Ascending aorta (tissue), 2 donors: ENCODE data around the gene ANKRD24. TPM values are rescaled to one million over a fixed set of nuclear protein-coding genes. Genes with fewer than 3 reads are reported as not detected.

Experiments
- DNase-seq, 2 donors: peaks; one replicate each; pipeline ENCODE4 v3.0.0-alpha.2; 2019; ENCODE audit warnings: low spot score in 2 of 2
- H3K27ac ChIP-seq, 2 donors: fragments of 200-600 bp; sonication (generic); one replicate each; pipeline ENCODE4 v1.5.1; 2016 to 2017; ENCODE audit warnings: mild to moderate bottlenecking in 1 of 2
- H3K27me3 ChIP-seq: fragments of 200-600 bp; sonication (generic); one replicate; pipeline ENCODE4 v1.5.1; 2017
- H3K36me3 ChIP-seq, 2 donors: fragments of 200-600 bp; sonication (generic); one replicate each; pipeline ENCODE4 v1.5.1; 2016
- H3K4me1 ChIP-seq, 2 donors: fragments of 200-600 bp; sonication (generic); one replicate each; pipeline ENCODE4 v1.5.1; 2016 to 2017; ENCODE audit warnings: mild to moderate bottlenecking in 1 of 2
- H3K4me3 ChIP-seq, 2 donors: fragments of 200-600 bp; sonication (generic); one replicate each; pipeline ENCODE4 v1.5.1; 2016 to 2017; ENCODE audit warnings: mild to moderate bottlenecking in 1 of 2
- H3K9me3 ChIP-seq, 2 donors: fragments of 200-600 bp; sonication (generic); one replicate each; pipeline ENCODE4 v1.5.1; 2016
- CTCF ChIP-seq, 3 experiments: fragments of 200-600 bp in 2 of 3; fragments of 450-650 bp in 1 of 3; sonication (generic) in 2 of 3; IDR thresholded peaks; one replicate each; pipeline ENCODE4 v1.5.1; 2016 to 2019; ENCODE audit warnings: antibody characterized with exemption in 3 of 3, mild to moderate bottlenecking in 1 of 3, moderate library complexity in 1 of 3
- intact Hi-C: fragments of 100-400 bp; cut with DNase I; formaldehyde crosslinking; loops from one replicate; pipeline ENCODE4 v1.15.1; 2023
- total RNA-seq: library from RNA; depleted of rRNA; stranded (reverse); fragments of >200 nt; gene quantifications from one replicate; pipeline ENCODE4 v1.1.0, GENCODE V29; 2016

Gene ANKRD24
- total RNA-seq, 1 donor from 2014 or later, result not detected

GRCh38 chr19:4171676-4172075 is 10.8 kb upstream of the ANKRD24 start:
- no peak for DNase-seq
- Histone ChIP-seq H3K27ac (no peak overlapping the region), H3K9me3 (no peaks in the 10 kb centered on the region), H3K4me1 (no peaks in the 10 kb centered on the region), H3K4me3 (no peak overlapping the region), H3K27me3 (no peaks in the 10 kb centered on the region), H3K36me3 (peaks cover 15 to 19% of the 10 kb centered on the region in 2 donors)
- no peak for TF ChIP-seq CTCF (IDR thresholded peaks at IDR 0.05)
- intact Hi-C loops, result no loop called here

- intact Hi-C loops, result no loop called here
- Histone ChIP-seq H3K9me3 (no peaks in the 10 kb centered on the region), H3K27me3 (no peaks in the 10 kb centered on the region), H3K4me1 (no peaks in the 10 kb centered on the region), H3K4me3 (no peak overlapping the region), H3K36me3 (peaks cover 22 to 31% of the 10 kb centered on the region in 2 donors), H3K27ac (no peak overlapping the region)
- no peak for DNase-seq
- no peak for TF ChIP-seq CTCF (IDR thresholded peaks at IDR 0.05)
Observed at GRCh38 chr19:4172861-4173473, 9.5 kb upstream of the ANKRD24 start.

- Histone ChIP-seq H3K9me3 (no peaks in the 10 kb centered on the region), H3K36me3 (peaks cover 27 to 38% of the 10 kb centered on the region in 2 donors)
- intact Hi-C loops, result no loop called here
Observed at GRCh38 chr19:4173479-4174212, 8.8 kb upstream of the ANKRD24 start.

GRCh38 chr19:4174213-4174894 is 8.1 kb upstream of the ANKRD24 start:
- intact Hi-C loops, result no loop called here
- H3K4me1 ChIP-seq, result no peaks in the 10 kb centered on the region
- TF ChIP-seq CTCF (IDR thresholded peaks at IDR 0.05), result no peak
- H3K27ac ChIP-seq, result no peak overlapping the region
- no peaks in the 10 kb centered on the region for H3K9me3 ChIP-seq
- no peaks in the 10 kb centered on the region for H3K27me3 ChIP-seq
- no peak for DNase-seq
- H3K4me3 ChIP-seq, result no peak overlapping the region
- peaks cover 27 to 45% of the 10 kb centered on the region in 2 donors for H3K36me3 ChIP-seq

More at GRCh38 chr19:4173479-4174212, 8.8 kb upstream of the ANKRD24 start:
- Histone ChIP-seq H3K4me1 (no peaks in the 10 kb centered on the region), H3K27ac (no peak overlapping the region), H3K27me3 (no peaks in the 10 kb centered on the region), H3K4me3 (no peak overlapping the region)
- no peak for DNase-seq
- no peak for TF ChIP-seq CTCF (IDR thresholded peaks at IDR 0.05)

GRCh38 chr19:4174895-4175668 is 7.4 kb upstream of the ANKRD24 start:
- Histone ChIP-seq H3K4me3 (no peak overlapping the region), H3K36me3 (peaks cover 27 to 50% of the 10 kb centered on the region in 2 donors), H3K27ac (no peak overlapping the region), H3K27me3 (no peaks in the 10 kb centered on the region), H3K9me3 (no peaks in the 10 kb centered on the region), H3K4me1 (no peaks in the 10 kb centered on the region)
- no peak for TF ChIP-seq CTCF (IDR thresholded peaks at IDR 0.05)
- no peak for DNase-seq
- intact Hi-C loops, result no loop called here
